Nephron progenitor cell (in vitro differentiated cells): ENCODE results near the gene MEF2D.

ENCODE experiments used
- DNase-seq: peaks from one replicate; pipeline ENCODE4 v3.0.0; 2021
- H3K27ac Mint-ChIP-seq: 2 replicates; pipeline ENCODE4 v1.8.0; 2021; ENCODE audit warnings: mild to moderate bottlenecking, moderate library complexity, mixed read lengths
- H3K27me3 Mint-ChIP-seq: 2 replicates; pipeline ENCODE4 v1.8.0; 2021; ENCODE audit warnings: mild to moderate bottlenecking, low read depth, mixed read lengths; ENCODE audit not compliant: poor library complexity
- H3K36me3 Mint-ChIP-seq: 2 replicates; pipeline ENCODE4 v1.8.0; 2021; ENCODE audit warnings: low read depth, mixed read lengths
- H3K4me1 Mint-ChIP-seq: 2 replicates; pipeline ENCODE4 v1.8.0; 2021; ENCODE audit warnings: mixed read lengths
- H3K4me3 Mint-ChIP-seq: 2 replicates; pipeline ENCODE4 v1.8.0; 2021; ENCODE audit warnings: mild to moderate bottlenecking, moderate library complexity, mixed read lengths
- H3K9me3 Mint-ChIP-seq: 2 replicates; pipeline ENCODE4 v1.8.0; 2021; ENCODE audit warnings: mild to moderate bottlenecking, moderate library complexity, mixed read lengths
- CTCF ChIP-seq: fragments of 200-600 bp; sonication (generic); IDR thresholded peaks from 2 replicates; pipeline ENCODE4 v1.5.0; 2021; ENCODE audit warnings: antibody characterized with exemption

MEF2D gene

GRCh38 chr1:156438278-156438987, 62.1 kb downstream of the MEF2D start:
- no peak for TF ChIP-seq CTCF
- H3K4me1 Mint-ChIP-seq: peaks cover 25% of the 10 kb centered on the region

DNA sequence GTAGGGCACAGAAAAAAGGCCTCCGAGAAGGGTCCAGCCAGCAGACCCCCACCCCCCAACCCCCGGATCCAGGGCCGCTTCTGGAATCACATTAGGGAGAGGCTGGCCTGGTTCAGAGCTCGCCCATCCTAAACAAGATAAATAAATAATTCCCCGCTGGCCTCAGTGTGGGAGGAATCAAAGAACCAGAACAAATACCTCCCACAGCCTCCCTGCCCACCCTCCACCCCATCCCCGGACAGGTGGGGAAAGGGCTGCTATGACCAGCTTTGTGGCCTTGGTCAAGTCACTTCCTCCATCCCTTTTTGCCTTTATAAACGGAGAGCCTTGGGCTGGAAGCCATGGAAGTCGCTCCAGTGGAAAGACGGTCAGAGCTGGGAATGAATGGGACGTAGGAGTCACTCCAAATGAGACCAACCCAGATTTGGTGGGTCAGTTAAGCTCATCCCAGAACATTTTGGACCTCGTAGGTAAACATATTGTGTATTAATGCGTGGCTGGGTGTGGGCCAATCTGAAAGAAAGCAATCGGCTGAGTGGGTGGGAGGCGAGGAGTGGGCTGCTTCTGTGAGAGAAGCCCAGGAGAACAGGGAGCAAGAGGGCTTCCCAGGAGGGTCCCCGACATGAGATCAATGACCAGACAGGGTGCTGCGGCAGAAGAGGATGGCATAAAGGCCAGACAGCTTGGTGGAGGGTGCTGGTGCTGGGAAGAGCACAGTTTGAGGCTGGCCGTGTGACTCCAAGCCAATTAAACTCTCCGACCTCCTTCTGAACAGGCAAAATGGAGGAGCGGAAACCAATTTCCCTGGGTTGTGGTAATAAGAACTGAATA, 63.3 kb downstream of the MEF2D start:
- TF ChIP-seq CTCF: no peak
- Mint-ChIP-seq H3K9me3 (no peaks in the 10 kb centered on the region), H3K4me1 (peaks cover 25% of the 10 kb centered on the region), H3K4me3 (no peak overlapping the region), H3K27ac (no peak overlapping the region), H3K36me3 (no peaks in the 10 kb centered on the region), H3K27me3 (peaks cover 100% of the 10 kb centered on the region)
- no peak for DNase-seq

More at GRCh38 chr1:156438278-156438987, 62.1 kb downstream of the MEF2D start:
- Mint-ChIP-seq H3K27me3 (peaks cover 100% of the 10 kb centered on the region), H3K36me3 (no peaks in the 10 kb centered on the region), H3K27ac (no peak overlapping the region), H3K4me3 (no peak overlapping the region), H3K9me3 (no peaks in the 10 kb centered on the region)
- no peak for DNase-seq

GRCh38 chr1:156436141-156437036, 64.2 kb downstream of the MEF2D start:
- Mint-ChIP-seq H3K27ac (no peak overlapping the region), H3K36me3 (no peaks in the 10 kb centered on the region), H3K4me1 (peaks cover 25% of the 10 kb centered on the region), H3K27me3 (peaks cover 100% of the 10 kb centered on the region), H3K4me3 (peak overlapping the region; percentile 18), H3K9me3 (no peaks in the 10 kb centered on the region)
- no peak for TF ChIP-seq CTCF
- peak; percentile 57 for DNase-seq

- H3K4me1 Mint-ChIP-seq: peaks cover 25% of the 10 kb centered on the region
- no peaks in the 10 kb centered on the region for H3K9me3 Mint-ChIP-seq
- TF ChIP-seq CTCF: no peak
- DNase-seq: peak; percentile 37
- H3K4me3 Mint-ChIP-seq: peak overlapping the region; percentile 71
- H3K36me3 Mint-ChIP-seq: no peaks in the 10 kb centered on the region
- H3K27me3 Mint-ChIP-seq: peaks cover 100% of the 10 kb centered on the region
- H3K27ac Mint-ChIP-seq: no peak overlapping the region
Observed at GRCh38 chr1:156435545-156436140, 64.9 kb downstream of the MEF2D start.

GRCh38 chr1:156434989-156435544, 65.5 kb downstream of the MEF2D start:
- Mint-ChIP-seq H3K36me3 (no peaks in the 10 kb centered on the region), H3K4me3 (peak overlapping the region; percentile 74), H3K27ac (no peak overlapping the region), H3K9me3 (no peaks in the 10 kb centered on the region), H3K4me1 (peaks cover 20% of the 10 kb centered on the region), H3K27me3 (peaks cover 100% of the 10 kb centered on the region)
- DNase-seq: no peak
- TF ChIP-seq CTCF: no peak
